GM23338 (cell line): ENCODE results near the gene PNPLA8. TPM values are rescaled to one million over a fixed set of nuclear protein-coding genes. Genes with fewer than 3 reads are reported as not detected.

Experiments used
- ATAC-seq: fragments of 200-7000 bp; cut with Tn5 transposase; 3 replicates; pipeline ENCODE4 v1.9.1; 2020
- DNase-seq: peaks from one replicate; pipeline ENCODE4 v3.0.0-alpha.2; 2015; ENCODE audit warnings: low spot score
- H2AFZ ChIP-seq: fragments of 200-600 bp; sonication (generic); 2 replicates; pipeline ENCODE4 v1.8.0; 2016; ENCODE audit warnings: antibody characterized with exemption, mild to moderate bottlenecking, moderate library complexity
- H3F3A ChIP-seq: fragments of 200-600 bp; sonication (generic); replicated peaks from 2 replicates; pipeline ENCODE4 v1.8.0; 2017; ENCODE audit warnings: antibody characterized with exemption, mixed run types, low read depth
- H3K27ac ChIP-seq: fragments of 200-600 bp; sonication (generic); 2 replicates; pipeline ENCODE4 v1.6.1; 2016; ENCODE audit warnings: low read depth
- H3K27me3 ChIP-seq: fragments of 200-600 bp; sonication (generic); 2 replicates; pipeline ENCODE4 v1.8.0; 2016; ENCODE audit warnings: mild to moderate bottlenecking, mixed run types, moderate library complexity; ENCODE audit not compliant: insufficient read depth
- H3K36me3 ChIP-seq: fragments of 200-600 bp; sonication (generic); 2 replicates; pipeline ENCODE4 v1.8.0; 2016; ENCODE audit warnings: mild to moderate bottlenecking; ENCODE audit not compliant: insufficient read depth
- H3K4me1 ChIP-seq: fragments of 200-600 bp; sonication (generic); 2 replicates; pipeline ENCODE4 v1.8.0; 2016; ENCODE audit warnings: mild to moderate bottlenecking, moderate library complexity; ENCODE audit not compliant: insufficient read depth
- H3K4me2 ChIP-seq: fragments of 200-600 bp; sonication (generic); 2 replicates; pipeline ENCODE4 v1.7.1; 2017; ENCODE audit warnings: mixed run types
- H3K4me3 ChIP-seq: fragments of 200-600 bp; sonication (generic); 2 replicates; pipeline ENCODE4 v1.6.1; 2016; ENCODE audit warnings: mixed run types
- H3K79me2 ChIP-seq: fragments of 200-600 bp; sonication (generic); replicated peaks from 2 replicates; pipeline ENCODE4 v1.8.0; 2017; ENCODE audit warnings: mild to moderate bottlenecking; ENCODE audit not compliant: insufficient read depth
- H3K9me2 ChIP-seq: fragments of 200-600 bp; sonication (generic); 2 replicates; pipeline ENCODE4 v1.8.0; 2017; ENCODE audit not compliant: insufficient read depth
- H4K20me1 ChIP-seq: fragments of 200-600 bp; sonication (generic); replicated peaks from 2 replicates; pipeline ENCODE4 v1.8.0; 2017; ENCODE audit warnings: mild to moderate bottlenecking; ENCODE audit not compliant: insufficient read depth
- H3K27ac Mint-ChIP-seq: 2 replicates; pipeline ENCODE4 v1.8.0; 2020; ENCODE audit warnings: inconsistent platforms, mild to moderate bottlenecking, moderate library complexity, mixed read lengths
- H3K27me3 Mint-ChIP-seq: 3 replicates; pipeline ENCODE4 v1.8.0; 2022; ENCODE audit warnings: low read depth, mild to moderate bottlenecking, moderate library complexity, mixed read lengths, inconsistent platforms; ENCODE audit not compliant: insufficient read depth, poor library complexity
- H3K36me3 Mint-ChIP-seq: 3 replicates; pipeline ENCODE4 v1.8.0; 2021; ENCODE audit warnings: low read depth, mild to moderate bottlenecking, inconsistent platforms, moderate library complexity, mixed read lengths
- H3K4me1 Mint-ChIP-seq: 3 replicates; pipeline ENCODE4 v1.8.0; 2020; ENCODE audit warnings: mild to moderate bottlenecking, inconsistent platforms, mixed read lengths
- H3K4me3 Mint-ChIP-seq: 3 replicates; pipeline ENCODE4 v1.8.0; 2021; ENCODE audit warnings: moderate library complexity, mild to moderate bottlenecking, inconsistent platforms, mixed read lengths
- H3K9me3 Mint-ChIP-seq: 3 replicates; pipeline ENCODE4 v1.8.0; 2020; ENCODE audit warnings: moderate library complexity, mild to moderate bottlenecking, inconsistent platforms, mixed read lengths
- EZH2 ChIP-seq: fragments of 200-600 bp; sonication (generic); IDR thresholded peaks from one replicate; pipeline ENCODE4 v1.8.0; 2017; ENCODE audit warnings: antibody characterized with exemption, mild to moderate bottlenecking, low read depth; ENCODE audit not compliant: unreplicated experiment
- JUNB ChIP-seq: IDR thresholded peaks from one replicate; pipeline ENCODE4 v1.6.1; 2016; ENCODE audit warnings: antibody characterized with exemption; ENCODE audit not compliant: unreplicated experiment
- NANOG ChIP-seq: IDR thresholded peaks from 2 replicates; pipeline ENCODE4 v1.6.1; 2016; ENCODE audit warnings: antibody characterized with exemption, borderline replicate concordance
- ZNF114 ChIP-seq: fragments of 250-450 bp; sonication (Bioruptor Pico); IDR thresholded peaks from 2 replicates; pipeline ENCODE4 v1.5.0; 2020; ENCODE audit warnings: mild to moderate bottlenecking, moderate library complexity
- polyA plus RNA-seq: library from polyadenylated mRNA; unstranded; fragments of >200 nt; fragmentation: Nextera tagmentation; extraction: Ambion mirVana; gene quantifications from 2 replicates; pipeline ENCODE4 v1.2.1, GENCODE V29; 2016
- total RNA-seq: library from RNA; depleted of rRNA; stranded (reverse); fragments of >200 nt; shearing (Covaris generic); gene quantifications from 2 replicates; pipeline ENCODE4 v1.2.3, GENCODE V29; 2014
- TF ChIP-seq, protein P1 (sequence below): fragments of 250-450 bp; sonication (Bioruptor Pico); IDR thresholded peaks from 2 replicates; pipeline ENCODE4 v1.5.0; 2020; ENCODE audit warnings: mild to moderate bottlenecking, moderate library complexity
- TF ChIP-seq, protein P2 (sequence below), 2 experiments: fragments of 200-600 bp in 1 of 2; sonication (generic) in 1 of 2; conservative IDR thresholded peaks; 2 replicates each; pipeline versions ENCODE4 v1.5.1 to v1.6.1; 2016 to 2017; ENCODE audit warnings: antibody characterized with exemption in 2 of 2, low read depth in 2 of 2, mild to moderate bottlenecking in 2 of 2, moderate library complexity in 1 of 2

PNPLA8 gene
- total and polyA plus RNA-seq, 2 experiments from 2014 or later: 12.5 to 13.6 TPM

GRCh38 chr7:108434010-108434409 is 91.9 kb downstream of the PNPLA8 start:
- TF ChIP-seq JUNB (no peak), NANOG (no peak), ZNF114 (CRISPR knock-in tag) (no peak), EZH2 (no peak)
- TF ChIP-seq, protein P1, sequence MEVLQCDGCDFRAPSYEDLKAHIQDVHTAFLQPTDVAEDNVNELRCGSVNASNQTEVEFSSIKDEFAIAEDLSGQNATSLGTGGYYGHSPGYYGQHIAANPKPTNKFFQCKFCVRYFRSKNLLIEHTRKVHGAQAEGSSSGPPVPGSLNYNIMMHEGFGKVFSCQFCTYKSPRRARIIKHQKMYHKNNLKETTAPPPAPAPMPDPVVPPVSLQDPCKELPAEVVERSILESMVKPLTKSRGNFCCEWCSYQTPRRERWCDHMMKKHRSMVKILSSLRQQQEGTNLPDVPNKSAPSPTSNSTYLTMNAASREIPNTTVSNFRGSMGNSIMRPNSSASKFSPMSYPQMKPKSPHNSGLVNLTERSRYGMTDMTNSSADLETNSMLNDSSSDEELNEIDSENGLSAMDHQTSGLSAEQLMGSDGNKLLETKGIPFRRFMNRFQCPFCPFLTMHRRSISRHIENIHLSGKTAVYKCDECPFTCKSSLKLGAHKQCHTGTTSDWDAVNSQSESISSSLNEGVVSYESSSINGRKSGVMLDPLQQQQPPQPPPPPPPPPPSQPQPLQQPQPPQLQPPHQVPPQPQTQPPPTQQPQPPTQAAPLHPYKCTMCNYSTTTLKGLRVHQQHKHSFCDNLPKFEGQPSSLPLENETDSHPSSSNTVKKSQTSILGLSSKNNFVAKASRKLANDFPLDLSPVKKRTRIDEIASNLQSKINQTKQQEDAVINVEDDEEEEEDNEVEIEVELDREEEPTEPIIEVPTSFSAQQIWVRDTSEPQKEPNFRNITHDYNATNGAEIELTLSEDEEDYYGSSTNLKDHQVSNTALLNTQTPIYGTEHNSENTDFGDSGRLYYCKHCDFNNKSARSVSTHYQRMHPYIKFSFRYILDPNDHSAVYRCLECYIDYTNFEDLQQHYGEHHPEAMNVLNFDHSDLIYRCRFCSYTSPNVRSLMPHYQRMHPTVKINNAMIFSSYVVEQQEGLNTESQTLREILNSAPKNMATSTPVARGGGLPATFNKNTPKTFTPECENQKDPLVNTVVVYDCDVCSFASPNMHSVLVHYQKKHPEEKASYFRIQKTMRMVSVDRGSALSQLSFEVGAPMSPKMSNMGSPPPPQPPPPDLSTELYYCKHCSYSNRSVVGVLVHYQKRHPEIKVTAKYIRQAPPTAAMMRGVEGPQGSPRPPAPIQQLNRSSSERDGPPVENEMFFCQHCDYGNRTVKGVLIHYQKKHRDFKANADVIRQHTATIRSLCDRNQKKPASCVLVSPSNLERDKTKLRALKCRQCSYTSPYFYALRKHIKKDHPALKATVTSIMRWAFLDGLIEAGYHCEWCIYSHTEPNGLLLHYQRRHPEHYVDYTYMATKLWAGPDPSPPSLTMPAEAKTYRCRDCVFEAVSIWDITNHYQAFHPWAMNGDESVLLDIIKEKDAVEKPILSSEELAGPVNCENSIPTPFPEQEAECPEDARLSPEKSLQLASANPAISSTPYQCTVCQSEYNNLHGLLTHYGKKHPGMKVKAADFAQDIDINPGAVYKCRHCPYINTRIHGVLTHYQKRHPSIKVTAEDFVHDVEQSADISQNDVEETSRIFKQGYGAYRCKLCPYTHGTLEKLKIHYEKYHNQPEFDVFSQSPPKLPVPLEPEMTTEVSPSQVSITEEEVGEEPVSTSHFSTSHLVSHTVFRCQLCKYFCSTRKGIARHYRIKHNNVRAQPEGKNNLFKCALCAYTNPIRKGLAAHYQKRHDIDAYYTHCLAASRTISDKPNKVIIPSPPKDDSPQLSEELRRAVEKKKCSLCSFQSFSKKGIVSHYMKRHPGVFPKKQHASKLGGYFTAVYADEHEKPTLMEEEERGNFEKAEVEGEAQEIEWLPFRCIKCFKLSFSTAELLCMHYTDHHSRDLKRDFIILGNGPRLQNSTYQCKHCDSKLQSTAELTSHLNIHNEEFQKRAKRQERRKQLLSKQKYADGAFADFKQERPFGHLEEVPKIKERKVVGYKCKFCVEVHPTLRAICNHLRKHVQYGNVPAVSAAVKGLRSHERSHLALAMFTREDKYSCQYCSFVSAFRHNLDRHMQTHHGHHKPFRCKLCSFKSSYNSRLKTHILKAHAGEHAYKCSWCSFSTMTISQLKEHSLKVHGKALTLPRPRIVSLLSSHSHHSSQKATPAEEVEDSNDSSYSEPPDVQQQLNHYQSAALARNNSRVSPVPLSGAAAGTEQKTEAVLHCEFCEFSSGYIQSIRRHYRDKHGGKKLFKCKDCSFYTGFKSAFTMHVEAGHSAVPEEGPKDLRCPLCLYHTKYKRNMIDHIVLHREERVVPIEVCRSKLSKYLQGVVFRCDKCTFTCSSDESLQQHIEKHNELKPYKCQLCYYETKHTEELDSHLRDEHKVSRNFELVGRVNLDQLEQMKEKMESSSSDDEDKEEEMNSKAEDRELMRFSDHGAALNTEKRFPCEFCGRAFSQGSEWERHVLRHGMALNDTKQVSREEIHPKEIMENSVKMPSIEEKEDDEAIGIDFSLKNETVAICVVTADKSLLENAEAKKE (CRISPR knock-in tag): no peak
- TF ChIP-seq, protein P2, sequence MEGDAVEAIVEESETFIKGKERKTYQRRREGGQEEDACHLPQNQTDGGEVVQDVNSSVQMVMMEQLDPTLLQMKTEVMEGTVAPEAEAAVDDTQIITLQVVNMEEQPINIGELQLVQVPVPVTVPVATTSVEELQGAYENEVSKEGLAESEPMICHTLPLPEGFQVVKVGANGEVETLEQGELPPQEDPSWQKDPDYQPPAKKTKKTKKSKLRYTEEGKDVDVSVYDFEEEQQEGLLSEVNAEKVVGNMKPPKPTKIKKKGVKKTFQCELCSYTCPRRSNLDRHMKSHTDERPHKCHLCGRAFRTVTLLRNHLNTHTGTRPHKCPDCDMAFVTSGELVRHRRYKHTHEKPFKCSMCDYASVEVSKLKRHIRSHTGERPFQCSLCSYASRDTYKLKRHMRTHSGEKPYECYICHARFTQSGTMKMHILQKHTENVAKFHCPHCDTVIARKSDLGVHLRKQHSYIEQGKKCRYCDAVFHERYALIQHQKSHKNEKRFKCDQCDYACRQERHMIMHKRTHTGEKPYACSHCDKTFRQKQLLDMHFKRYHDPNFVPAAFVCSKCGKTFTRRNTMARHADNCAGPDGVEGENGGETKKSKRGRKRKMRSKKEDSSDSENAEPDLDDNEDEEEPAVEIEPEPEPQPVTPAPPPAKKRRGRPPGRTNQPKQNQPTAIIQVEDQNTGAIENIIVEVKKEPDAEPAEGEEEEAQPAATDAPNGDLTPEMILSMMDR (conservative IDR thresholded peaks at IDR 0.05; ENCODE audit: low read depth in 2 of 2): no peak
- Histone ChIP-seq H3K4me2 (no peak overlapping the region), H4K20me1 (no peaks in the 10 kb centered on the region), H3K27me3 (no peaks in the 10 kb centered on the region), H3F3A (no peaks in the 10 kb centered on the region), H3K36me3 (no peaks in the 10 kb centered on the region), H3K27ac (no peak overlapping the region), H3K4me3 (no peak overlapping the region), H3K4me1 (no peaks in the 10 kb centered on the region), H3K9me2 (no peaks in the 10 kb centered on the region), H3K79me2 (no peaks in the 10 kb centered on the region), H2AFZ (no peak overlapping the region)
- Mint-ChIP-seq H3K27me3 (peaks cover 2% of the 10 kb centered on the region), H3K9me3 (peaks cover 3% of the 10 kb centered on the region; the same call in 1 of the 3 replicates), H3K4me3 (no peak overlapping the region), H3K4me1 (no peaks in the 10 kb centered on the region), H3K36me3 (peaks cover 6% of the 10 kb centered on the region; the same call in 2 of the 3 replicates), H3K27ac (no peak overlapping the region)
- DNase-seq (no peak), ATAC-seq (no peak)
